Measurements from ENCODE around the gene DIS3L2. TPM values are rescaled to one million over a fixed set of nuclear protein-coding genes. Genes with fewer than 3 reads are reported as not detected.
"Not testable (repeated sequence)": the region's sequence is repeated elsewhere in the genome, so short reads cannot be mapped to it uniquely, and the experiment has no call there.

Gene DIS3L2
- total RNA-seq, 1 experiment from 2014 or later = 39.1 TPM

- no peaks in the 10 kb centered on the region for H3K79me2 ChIP-seq (ENCODE audit: low read depth)
- DNase-seq = no peak
- no peak for TF ChIP-seq EZH2 (IDR thresholded peaks at IDR 0.05; ENCODE audit: low read depth)
- TF ChIP-seq CTCF (conservative IDR thresholded peaks at IDR 0.05) = no peak
- H3K9me2 ChIP-seq (ENCODE audit: insufficient read depth) = no peaks in the 10 kb centered on the region
- no peaks in the 10 kb centered on the region for H4K20me1 ChIP-seq (ENCODE audit: insufficient read depth)
- no peaks in the 10 kb centered on the region for H3K4me1 ChIP-seq (replicated peaks; ENCODE audit: insufficient read depth)
- H3K27me3 ChIP-seq (ENCODE audit: insufficient read depth, low read depth) = no peaks in the 10 kb centered on the region
- no peak overlapping the region for H3K4me3 ChIP-seq
- no peak overlapping the region for H3K27ac ChIP-seq
- H3K4me2 ChIP-seq = no peak overlapping the region
- no peak overlapping the region for H2AFZ ChIP-seq
- ChIA-PET CTCF (no interaction called here), POLR2A (ENCODE audit: unreplicated experiment) (no interaction called here)
- no peaks in the 10 kb centered on the region for H3K9me3 ChIP-seq (ENCODE audit: insufficient read depth, low read depth)
- no peaks in the 10 kb centered on the region for H3K36me3 ChIP-seq (ENCODE audit: low read depth)
- H3F3A ChIP-seq (ENCODE audit: insufficient read depth, low read depth) = no peaks in the 10 kb centered on the region
- intact Hi-C loops (cut with micrococcal nuclease; ENCODE audit: unreplicated experiment) = no loop called here
- no TSS peak for BruUV-seq (replicated peaks)
These were observed 375.6 kb downstream of the DIS3L2 start for GRCh38 chr2:232336981-232337720.

GRCh38 chr2:232338094-232338758 is 376.7 kb downstream of the DIS3L2 start:
- H3K4me1 ChIP-seq (replicated peaks; ENCODE audit: insufficient read depth); POLR2A ChIA-PET (ENCODE audit: unreplicated experiment); H3F3A ChIP-seq (ENCODE audit: insufficient read depth, low read depth); DNase-seq; CTCF ChIA-PET; H3K4me2 ChIP-seq; intact Hi-C loops (cut with micrococcal nuclease; ENCODE audit: unreplicated experiment); H3K4me3 ChIP-seq; H3K9me2 ChIP-seq (ENCODE audit: insufficient read depth); H4K20me1 ChIP-seq (ENCODE audit: insufficient read depth); H2AFZ ChIP-seq; H3K79me2 ChIP-seq (ENCODE audit: low read depth); BruUV-seq (replicated peaks); H3K9me3 ChIP-seq (ENCODE audit: insufficient read depth, low read depth); H3K27me3 ChIP-seq (ENCODE audit: insufficient read depth, low read depth); H3K36me3 ChIP-seq (ENCODE audit: low read depth); H3K27ac ChIP-seq: not testable (repeated sequence)

- no TSS peak for BruUV-seq (replicated peaks)
- no peak for DNase-seq
- Histone ChIP-seq H3F3A (ENCODE audit: insufficient read depth, low read depth) (no peaks in the 10 kb centered on the region), H3K27me3 (ENCODE audit: insufficient read depth, low read depth) (no peaks in the 10 kb centered on the region), H3K4me1 (replicated peaks; ENCODE audit: insufficient read depth) (no peaks in the 10 kb centered on the region), H4K20me1 (ENCODE audit: insufficient read depth) (no peaks in the 10 kb centered on the region), H3K79me2 (ENCODE audit: low read depth) (no peaks in the 10 kb centered on the region), H3K36me3 (ENCODE audit: low read depth) (no peaks in the 10 kb centered on the region), H3K4me2 (no peak overlapping the region), H3K9me3 (ENCODE audit: insufficient read depth, low read depth) (no peaks in the 10 kb centered on the region), H3K9me2 (ENCODE audit: insufficient read depth) (no peaks in the 10 kb centered on the region), H3K27ac (no peak overlapping the region), H2AFZ (no peak overlapping the region), H3K4me3 (no peak overlapping the region)
- intact Hi-C loops (cut with micrococcal nuclease; ENCODE audit: unreplicated experiment) = no loop called here
- ChIA-PET CTCF (no interaction called here), POLR2A (ENCODE audit: unreplicated experiment) (no interaction called here)
- TF ChIP-seq EZH2 (IDR thresholded peaks at IDR 0.05; ENCODE audit: low read depth) = no peak
- no peak for TF ChIP-seq CTCF (conservative IDR thresholded peaks at IDR 0.05)
These were observed 377.2 kb downstream of the DIS3L2 start for GRCh38 chr2:232338759-232339106.
